ENCODE results near the gene MADD. TPM values are rescaled to one million over a fixed set of nuclear protein-coding genes. Genes with fewer than 3 reads are reported as not detected.
A peak's percentile ranks its signal among the peaks of the same experiment; 100 is the strongest.

The MADD gene
- total and polyA plus RNA-seq, 2 donors (not counting 1 experiment from before 2014, with no cell fraction given) = 7.0 to 15.4 TPM

DNA sequence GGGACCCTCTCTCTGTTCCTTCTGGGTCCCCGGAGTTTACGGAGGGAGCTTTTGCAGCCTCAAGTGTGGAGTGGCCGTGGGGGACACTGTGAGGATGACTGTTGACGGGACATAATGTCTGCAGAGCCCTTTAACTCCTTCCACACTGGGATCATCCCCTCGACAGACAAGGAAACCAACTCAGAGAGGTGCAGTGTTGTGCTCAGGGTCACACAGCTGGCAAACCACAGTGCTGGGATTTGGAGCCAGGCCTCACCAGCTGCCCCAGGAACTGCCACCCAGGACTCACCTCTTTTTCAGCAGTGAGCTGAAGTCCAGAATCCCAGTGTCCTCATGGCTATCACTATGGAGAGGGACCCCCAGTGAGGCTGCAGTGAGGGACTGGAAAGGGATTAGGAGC is 77.2 kb downstream of the MADD start:
- Histone ChIP-seq H3K4me2 (ENCODE audit: extremely low read depth, insufficient read depth, low read length) (no peak overlapping the region), H3K9me3 (ENCODE audit: control insufficient read depth, insufficient read depth, low read depth, low read length) (no peaks in the 10 kb centered on the region), H2AFZ (ENCODE audit: low read length) (no peak overlapping the region), H3K36me3 (ENCODE audit: control insufficient read depth, insufficient read depth, low read length) (no peaks in the 10 kb centered on the region), H4K20me1 (ENCODE audit: control insufficient read depth, extremely low read depth, insufficient read depth, low read length) (no peaks in the 10 kb centered on the region), H3K27ac (ENCODE audit: insufficient read depth, low read length) (no peak overlapping the region), H3K79me2 (ENCODE audit: control insufficient read depth, insufficient read depth, low read length) (no peaks in the 10 kb centered on the region), H3K4me3 (replicated peaks in 1 of 4; ENCODE audit: control extremely low read depth in 1 of 4, insufficient read depth in 1 of 4, low read depth in 3 of 4, low read length in 4 of 4) (no peak overlapping the region), H3K4me1 (ENCODE audit: control insufficient read depth, extremely low read depth, insufficient read depth, low read length) (no peaks in the 10 kb centered on the region), H3K9ac (ENCODE audit: insufficient read depth, low read length) (no peak overlapping the region), H3K27me3 (ENCODE audit: control insufficient read depth, insufficient read depth, low read length) (peaks cover 7% of the 10 kb centered on the region)
- DNase-seq (ENCODE audit: low read depth in 2 of 2) = no peak
- TF ChIP-seq EZH2 (IDR thresholded peaks at IDR 0.05; ENCODE audit: low read length, missing control alignments) (no peak), CTCF (conservative IDR thresholded peaks at IDR 0.05 in 1 of 2, IDR thresholded peaks at IDR 0.05 in 1 of 2; ENCODE audit: low read depth in 1 of 2, low read length in 2 of 2) (no peak)

DNA sequence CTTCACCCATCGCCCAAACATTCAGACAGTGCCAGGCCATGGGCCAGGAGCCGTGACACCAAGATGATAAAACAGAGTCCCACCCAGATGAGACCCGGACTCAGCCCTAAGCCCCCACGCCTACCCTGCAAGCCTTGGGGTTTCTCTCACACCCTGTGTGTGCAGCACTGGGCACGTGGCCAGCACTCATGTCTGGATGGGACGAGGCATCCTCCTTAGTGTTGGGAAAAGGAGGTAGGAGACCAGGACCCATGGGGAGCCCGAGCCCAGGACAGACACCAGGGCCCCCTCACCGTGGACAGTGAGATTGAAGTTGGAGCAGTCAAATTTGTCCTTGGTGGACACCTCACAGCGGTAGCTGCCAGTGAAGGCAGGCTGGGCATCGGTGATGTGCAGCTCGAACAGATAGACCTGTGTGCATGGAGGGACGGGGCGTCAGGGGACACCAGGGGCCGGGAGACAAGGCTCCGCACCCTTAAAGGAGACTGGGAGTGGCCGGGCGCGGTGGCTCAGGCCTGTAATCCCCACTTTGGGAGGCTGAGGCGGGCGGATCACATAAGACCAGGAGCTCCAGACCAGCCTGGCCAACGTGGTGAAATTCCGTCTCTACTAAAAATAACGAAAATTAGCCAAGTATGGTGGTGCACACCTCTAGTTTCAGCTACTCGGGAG is 78.3 kb downstream of the MADD start:
- no peaks in the 10 kb centered on the region for H3K79me2 ChIP-seq (ENCODE audit: control insufficient read depth, insufficient read depth, low read length)
- no peak overlapping the region for H3K9ac ChIP-seq (ENCODE audit: insufficient read depth, low read length)
- H3K9me3 ChIP-seq (ENCODE audit: control insufficient read depth, insufficient read depth, low read depth, low read length) = no peaks in the 10 kb centered on the region
- H3K4me1 ChIP-seq (ENCODE audit: control insufficient read depth, extremely low read depth, insufficient read depth, low read length) = no peaks in the 10 kb centered on the region
- H3K36me3 ChIP-seq (ENCODE audit: control insufficient read depth, insufficient read depth, low read length) = no peaks in the 10 kb centered on the region
- no peaks in the 10 kb centered on the region for H4K20me1 ChIP-seq (ENCODE audit: control insufficient read depth, extremely low read depth, insufficient read depth, low read length)
- no peak for TF ChIP-seq CTCF (conservative IDR thresholded peaks at IDR 0.05 in 1 of 2, IDR thresholded peaks at IDR 0.05 in 1 of 2; ENCODE audit: low read depth in 1 of 2, low read length in 2 of 2)
- TF ChIP-seq EZH2 (IDR thresholded peaks at IDR 0.05; ENCODE audit: low read length, missing control alignments) = no peak
- no peak overlapping the region for H3K4me3 ChIP-seq (replicated peaks in 1 of 4; ENCODE audit: control extremely low read depth in 1 of 4, insufficient read depth in 1 of 4, low read depth in 3 of 4, low read length in 4 of 4)
- peaks cover 7% of the 10 kb centered on the region for H3K27me3 ChIP-seq (ENCODE audit: control insufficient read depth, insufficient read depth, low read length)
- DNase-seq (ENCODE audit: low read depth in 2 of 2) = no peak
- no peak overlapping the region for H2AFZ ChIP-seq (ENCODE audit: low read length)
- H3K27ac ChIP-seq (ENCODE audit: insufficient read depth, low read length) = no peak overlapping the region
- H3K4me2 ChIP-seq (ENCODE audit: extremely low read depth, insufficient read depth, low read length) = no peak overlapping the region

DNA sequence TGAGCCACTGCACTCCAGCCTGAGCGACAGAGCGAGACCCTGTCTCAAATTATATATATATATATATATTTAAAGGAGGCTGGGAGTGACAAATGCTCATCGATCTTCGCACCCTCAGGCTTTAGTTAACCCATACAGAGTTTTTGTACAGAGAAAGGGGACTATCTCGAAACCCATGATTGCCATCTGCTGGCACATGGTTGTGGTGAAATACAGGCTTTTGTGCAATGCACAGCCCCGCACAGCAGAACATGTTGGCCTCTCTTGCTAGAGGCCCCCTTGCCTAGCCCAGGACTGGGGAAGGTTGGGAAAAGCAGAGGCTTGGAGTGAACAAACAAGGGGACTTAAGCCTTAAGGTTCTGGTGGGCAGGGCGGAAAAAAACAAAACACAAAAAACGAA is 78.9 kb downstream of the MADD start:
- no peaks in the 10 kb centered on the region for H4K20me1 ChIP-seq (ENCODE audit: control insufficient read depth, extremely low read depth, insufficient read depth, low read length)
- no peak overlapping the region for H3K9ac ChIP-seq (ENCODE audit: insufficient read depth, low read length)
- no peak overlapping the region for H3K27ac ChIP-seq (ENCODE audit: insufficient read depth, low read length)
- H3K36me3 ChIP-seq (ENCODE audit: control insufficient read depth, insufficient read depth, low read length) = no peaks in the 10 kb centered on the region
- TF ChIP-seq EZH2 (IDR thresholded peaks at IDR 0.05; ENCODE audit: low read length, missing control alignments) (no peak), CTCF (conservative IDR thresholded peaks at IDR 0.05 in 1 of 2, IDR thresholded peaks at IDR 0.05 in 1 of 2; ENCODE audit: low read depth in 1 of 2, low read length in 2 of 2) (peak in 1 of 2 donors; percentile 36)
- H3K4me2 ChIP-seq (ENCODE audit: extremely low read depth, insufficient read depth, low read length) = no peak overlapping the region
- no peaks in the 10 kb centered on the region for H3K79me2 ChIP-seq (ENCODE audit: control insufficient read depth, insufficient read depth, low read length)
- peak in 1 of 2 donors; percentile 46 for DNase-seq (ENCODE audit: low read depth in 2 of 2)
- H3K9me3 ChIP-seq (ENCODE audit: control insufficient read depth, insufficient read depth, low read depth, low read length) = no peaks in the 10 kb centered on the region
- no peak overlapping the region for H3K4me3 ChIP-seq (replicated peaks in 1 of 4; ENCODE audit: control extremely low read depth in 1 of 4, insufficient read depth in 1 of 4, low read depth in 3 of 4, low read length in 4 of 4)
- peaks cover 7% of the 10 kb centered on the region for H3K27me3 ChIP-seq (ENCODE audit: control insufficient read depth, insufficient read depth, low read length)
- H3K4me1 ChIP-seq (ENCODE audit: control insufficient read depth, extremely low read depth, insufficient read depth, low read length) = no peaks in the 10 kb centered on the region
- H2AFZ ChIP-seq (ENCODE audit: low read length) = no peak overlapping the region
